ENCODE results near the gene GNG13. TPM values are rescaled to one million over a fixed set of nuclear protein-coding genes. Genes with fewer than 3 reads are reported as not detected.

Gene GNG13
- total RNA-seq, 1 donor from 2014 or later: not detected

GRCh38 chr16:780296-780695 is 20.2 kb downstream of the GNG13 start:
- Mint-ChIP-seq H3K4me3 (ENCODE audit: low read depth) (no peak overlapping the region), H3K27ac (no peak overlapping the region), H3K36me3 (ENCODE audit: insufficient read depth) (peaks cover 2% of the 10 kb centered on the region), H3K27me3 (peaks cover 11% of the 10 kb centered on the region), H3K9me3 (ENCODE audit: low read depth) (no peaks in the 10 kb centered on the region), H3K4me1 (ENCODE audit: low read depth) (no peaks in the 10 kb centered on the region)
- TF ChIP-seq CTCF (IDR thresholded peaks at IDR 0.05; ENCODE audit: unreplicated experiment): no peak
- no peak for DNase-seq (ENCODE audit: low spot score, unreplicated experiment)

DNA sequence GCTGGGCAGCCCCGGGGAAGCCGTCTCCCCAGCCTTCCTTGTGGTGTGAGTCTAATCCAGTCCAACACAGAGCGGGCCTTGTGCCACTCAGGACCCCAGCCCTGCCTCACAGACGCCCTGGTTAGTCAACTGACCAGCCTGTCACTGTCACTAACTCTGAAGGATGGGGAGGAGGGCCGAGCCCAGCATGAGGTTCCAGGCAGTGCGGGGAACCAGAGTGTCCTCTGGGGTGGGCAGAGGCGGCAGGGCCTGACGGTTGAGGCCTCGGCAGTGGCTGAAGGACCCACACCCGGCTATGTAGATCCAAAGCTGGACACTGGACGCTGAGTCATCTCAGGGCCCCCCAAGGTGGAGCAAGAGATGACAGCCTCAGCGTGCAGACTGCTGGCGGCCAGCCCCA is 21.0 kb downstream of the GNG13 start:
- peaks cover 11% of the 10 kb centered on the region for H3K27me3 Mint-ChIP-seq
- no peaks in the 10 kb centered on the region for H3K36me3 Mint-ChIP-seq (ENCODE audit: insufficient read depth)
- H3K27ac Mint-ChIP-seq: no peak overlapping the region
- TF ChIP-seq CTCF (IDR thresholded peaks at IDR 0.05; ENCODE audit: unreplicated experiment): no peak
- H3K4me3 Mint-ChIP-seq (ENCODE audit: low read depth): no peak overlapping the region
- DNase-seq (ENCODE audit: low spot score, unreplicated experiment): no peak
- no peaks in the 10 kb centered on the region for H3K9me3 Mint-ChIP-seq (ENCODE audit: low read depth)
- no peaks in the 10 kb centered on the region for H3K4me1 Mint-ChIP-seq (ENCODE audit: low read depth)

DNA sequence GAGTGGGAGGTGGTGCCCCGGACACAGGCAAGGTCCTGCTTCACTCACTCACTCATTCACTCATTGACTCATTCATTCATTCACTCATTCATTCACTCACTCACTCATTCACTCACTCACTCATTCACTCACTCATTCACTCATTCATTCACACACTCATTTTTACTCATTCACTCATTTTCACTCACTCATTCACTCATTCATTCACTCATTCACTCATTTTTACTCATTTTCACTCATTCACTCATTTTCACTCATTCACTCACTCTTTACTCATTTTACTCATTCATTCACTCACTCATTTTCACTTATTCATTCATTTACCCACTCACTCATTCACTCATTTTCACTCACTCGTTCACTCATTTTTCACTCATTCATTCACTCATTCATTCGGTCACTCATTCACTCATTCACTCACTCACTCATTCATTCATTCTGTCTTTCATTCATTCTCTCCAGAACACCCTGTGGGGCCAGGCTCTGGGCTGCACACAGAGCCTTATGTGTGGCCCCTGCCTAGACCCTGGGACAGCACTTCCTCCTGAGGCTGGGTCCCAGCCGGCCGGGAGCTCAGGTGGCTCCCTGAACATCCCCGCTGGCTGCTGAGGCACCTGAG is 21.5 kb downstream of the GNG13 start:
- Mint-ChIP-seq H3K27me3 (peaks cover 11% of the 10 kb centered on the region), H3K9me3 (ENCODE audit: low read depth) (no peaks in the 10 kb centered on the region), H3K4me1 (ENCODE audit: low read depth) (no peaks in the 10 kb centered on the region), H3K4me3 (ENCODE audit: low read depth) (no peak overlapping the region), H3K36me3 (ENCODE audit: insufficient read depth) (no peaks in the 10 kb centered on the region), H3K27ac (no peak overlapping the region)
- no peak for TF ChIP-seq CTCF (IDR thresholded peaks at IDR 0.05; ENCODE audit: unreplicated experiment)
- DNase-seq (ENCODE audit: low spot score, unreplicated experiment): no peak

GRCh38 chr16:778447-778846 is 22.1 kb downstream of the GNG13 start:
- no peak for TF ChIP-seq CTCF (IDR thresholded peaks at IDR 0.05; ENCODE audit: unreplicated experiment)
- H3K27me3 Mint-ChIP-seq: peaks cover 11% of the 10 kb centered on the region
- no peaks in the 10 kb centered on the region for H3K36me3 Mint-ChIP-seq (ENCODE audit: insufficient read depth)
- H3K27ac Mint-ChIP-seq: no peak overlapping the region
- H3K4me3 Mint-ChIP-seq (ENCODE audit: low read depth): no peak overlapping the region
- H3K9me3 Mint-ChIP-seq (ENCODE audit: low read depth): no peaks in the 10 kb centered on the region
- no peaks in the 10 kb centered on the region for H3K4me1 Mint-ChIP-seq (ENCODE audit: low read depth)
- no peak for DNase-seq (ENCODE audit: low spot score, unreplicated experiment)

DNA sequence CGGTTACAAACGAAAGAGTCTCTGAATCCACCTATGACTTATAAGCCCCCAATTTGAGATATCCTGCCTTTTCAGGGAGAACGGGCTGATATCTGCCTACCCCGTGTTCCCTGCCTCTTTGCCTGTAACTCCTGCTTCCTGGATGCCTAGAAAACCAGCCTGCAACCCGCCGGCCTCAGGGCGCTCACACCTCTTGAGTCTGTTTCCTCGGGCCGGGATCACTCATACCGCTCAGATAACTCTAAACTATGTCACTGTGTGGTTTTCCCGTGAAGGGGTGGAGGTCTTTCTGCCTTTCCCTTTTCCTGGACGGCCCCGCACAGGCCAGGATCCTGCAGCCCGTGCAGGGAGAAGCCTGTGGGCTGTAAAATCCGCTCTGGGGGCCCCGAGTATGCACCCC is 22.7 kb downstream of the GNG13 start:
- H3K9me3 Mint-ChIP-seq (ENCODE audit: low read depth): no peaks in the 10 kb centered on the region
- H3K4me3 Mint-ChIP-seq (ENCODE audit: low read depth): no peak overlapping the region
- H3K4me1 Mint-ChIP-seq (ENCODE audit: low read depth): no peaks in the 10 kb centered on the region
- H3K27ac Mint-ChIP-seq: peak overlapping the region; percentile 60
- H3K36me3 Mint-ChIP-seq (ENCODE audit: insufficient read depth): no peaks in the 10 kb centered on the region
- TF ChIP-seq CTCF (IDR thresholded peaks at IDR 0.05; ENCODE audit: unreplicated experiment): no peak
- peaks cover 11% of the 10 kb centered on the region for H3K27me3 Mint-ChIP-seq
- DNase-seq (ENCODE audit: low spot score, unreplicated experiment): no peak
